ENCODE data around the gene ZNF584.
"Not testable (repeated sequence)": the region's sequence is repeated elsewhere in the genome, so short reads cannot be mapped to it uniquely, and the experiment has no call there.

Gene ZNF584

GRCh38 chr19:58408152-58409009 lies at the start of gene ZNF584:
TSS of gene ZNF584 (plus strand) at chr19:58408649. CDS start at chr19:58409148, 499 bp downstream.
- TF ChIP-seq POLR2A (IDR thresholded peaks at IDR 0.05; ENCODE audit: low read length) (peak; percentile 93), GATA1 (IDR thresholded peaks at IDR 0.05; ENCODE audit: low read depth, low read length) (no peak)
- DNase-seq, result peak; percentile 97

- TF ChIP-seq POLR2A (IDR thresholded peaks at IDR 0.05; ENCODE audit: low read length), result no peak
- no peak for TF ChIP-seq GATA1 (IDR thresholded peaks at IDR 0.05; ENCODE audit: low read depth, low read length)
- DNase-seq, result peak in 1 of 2 experiments; percentile 83
Measured at GRCh38 chr19:58361900-58362271, 46.6 kb upstream of the ZNF584 start.

- peak; percentile 98 to 99 for DNase-seq
- TF ChIP-seq POLR2A (IDR thresholded peaks at IDR 0.05; ENCODE audit: low read length) (peak; percentile 92), GATA1 (IDR thresholded peaks at IDR 0.05; ENCODE audit: low read depth, low read length) (no peak)
Measured at GRCh38 chr19:58362272-58362994, 46.0 kb upstream of the ZNF584 start, which contains the start of gene ZNF497. TSS of gene ZNF497 (minus strand) at chr19:58362751. CDS start at chr19:58357635, 5,116 bp downstream.

GRCh38 chr19:58364146-58364545 lies 44.3 kb upstream of the ZNF584 start:
- no peak for TF ChIP-seq POLR2A (IDR thresholded peaks at IDR 0.05; ENCODE audit: low read length)
- TF ChIP-seq GATA1 (IDR thresholded peaks at IDR 0.05; ENCODE audit: low read depth, low read length), result no peak
- DNase-seq, result no peak

- DNase-seq, result no peak
- TF ChIP-seq POLR2A (IDR thresholded peaks at IDR 0.05; ENCODE audit: low read length) (no peak), GATA1 (IDR thresholded peaks at IDR 0.05; ENCODE audit: low read depth, low read length) (no peak)
Measured at GRCh38 chr19:58366585-58367430, 41.6 kb upstream of the ZNF584 start.

GRCh38 chr19:58367698-58368454 lies 40.6 kb upstream of the ZNF584 start:
- no peak for DNase-seq
- no peak for TF ChIP-seq GATA1 (IDR thresholded peaks at IDR 0.05; ENCODE audit: low read depth, low read length)
- no peak for TF ChIP-seq POLR2A (IDR thresholded peaks at IDR 0.05; ENCODE audit: low read length)

GRCh38 chr19:58368561-58369360 lies 39.7 kb upstream of the ZNF584 start:
- TF ChIP-seq GATA1 (IDR thresholded peaks at IDR 0.05; ENCODE audit: low read depth, low read length) (no peak), POLR2A (IDR thresholded peaks at IDR 0.05; ENCODE audit: low read length) (no peak)
- no peak for DNase-seq

GRCh38 chr19:58372311-58373133 lies 35.9 kb upstream of the ZNF584 start:
- no peak for DNase-seq
- TF ChIP-seq GATA1 (IDR thresholded peaks at IDR 0.05; ENCODE audit: low read depth, low read length) (no peak), POLR2A (IDR thresholded peaks at IDR 0.05; ENCODE audit: low read length) (no peak)

GRCh38 chr19:58374200-58374599 lies 34.2 kb upstream of the ZNF584 start:
- TF ChIP-seq POLR2A (IDR thresholded peaks at IDR 0.05; ENCODE audit: low read length), result no peak
- no peak for TF ChIP-seq GATA1 (IDR thresholded peaks at IDR 0.05; ENCODE audit: low read depth, low read length)
- no peak for DNase-seq

GRCh38 chr19:58376724-58377123 lies 31.7 kb upstream of the ZNF584 start:
- not testable (repeated sequence) for DNase-seq

GRCh38 chr19:58379246-58379645 lies 29.2 kb upstream of the ZNF584 start:
- no peak for DNase-seq
- TF ChIP-seq GATA1 (IDR thresholded peaks at IDR 0.05; ENCODE audit: low read depth, low read length) (no peak), POLR2A (IDR thresholded peaks at IDR 0.05; ENCODE audit: low read length) (no peak)

Measured in erythroblast (primary cell).